Type B pancreatic cell (in vitro differentiated cells): ENCODE measurements around the gene ERLIN1. TPM values are rescaled to one million over a fixed set of nuclear protein-coding genes. Genes with fewer than 3 reads are reported as not detected.

Experiments
- DNase-seq: peaks from one replicate; pipeline ENCODE4 v3.0.0; 2021; ENCODE audit warnings: mixed read lengths; ENCODE audit not compliant: unreplicated experiment; ENCODE audit errors: extremely low spot score
- H3K27ac Mint-ChIP-seq: 2 replicates; pipeline ENCODE4 v1.8.0; 2021; ENCODE audit warnings: mild to moderate bottlenecking, mixed read lengths
- H3K27me3 Mint-ChIP-seq: 2 replicates; pipeline ENCODE4 v1.8.0; 2021; ENCODE audit warnings: mixed read lengths
- H3K36me3 Mint-ChIP-seq: 2 replicates; pipeline ENCODE4 v1.8.0; 2021; ENCODE audit warnings: mixed read lengths
- H3K4me1 Mint-ChIP-seq: one replicate; pipeline ENCODE4 v1.8.0; 2021; ENCODE audit warnings: mixed read lengths; ENCODE audit not compliant: unreplicated experiment
- H3K4me3 Mint-ChIP-seq: 2 replicates; pipeline ENCODE4 v1.8.0; 2021; ENCODE audit warnings: mild to moderate bottlenecking, mixed read lengths
- H3K9me3 Mint-ChIP-seq: 2 replicates; pipeline ENCODE4 v1.8.0; 2021; ENCODE audit warnings: mixed read lengths
- CTCF ChIP-seq: fragments of 200-600 bp; sonication (generic); conservative IDR thresholded peaks from 2 replicates; pipeline ENCODE4 v1.5.0; 2021; ENCODE audit warnings: antibody characterized with exemption, mild to moderate bottlenecking
- total RNA-seq: library from RNA; stranded (reverse); gene quantifications from 2 replicates; pipeline ENCODE4 v1.2.1, GENCODE V29; 2021; ENCODE audit warnings: low replicate concordance

The ERLIN1 gene
- total RNA-seq, 1 donor from 2014 or later, result 37.1 TPM

DNA sequence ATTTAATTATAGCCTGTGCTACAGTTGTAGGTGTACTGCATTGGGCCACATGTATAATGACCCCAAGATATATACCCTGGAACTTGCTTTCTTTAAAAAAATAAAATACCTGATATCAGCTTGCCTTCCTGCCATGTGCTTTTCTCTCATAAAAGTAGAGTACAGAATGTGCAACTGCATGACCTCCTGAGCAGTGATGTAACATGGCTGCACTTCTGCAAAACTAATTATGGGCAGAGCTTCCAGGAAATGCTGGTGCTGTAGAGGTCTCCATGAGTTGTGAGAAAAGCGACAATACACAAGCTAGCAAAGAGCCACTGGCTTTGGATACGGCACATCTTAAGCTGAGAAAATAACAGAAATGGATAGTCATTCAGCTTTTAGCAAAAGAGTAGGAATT, 6.5 kb upstream of the ERLIN1 start:
- no peak for DNase-seq
- Mint-ChIP-seq H3K4me1 (no peaks in the 10 kb centered on the region), H3K4me3 (no peak overlapping the region), H3K27me3 (no peaks in the 10 kb centered on the region), H3K27ac (no peak overlapping the region), H3K36me3 (peaks cover 20% of the 10 kb centered on the region), H3K9me3 (no peaks in the 10 kb centered on the region)
- TF ChIP-seq CTCF, result no peak

- DNase-seq, result no peak
- no peak for TF ChIP-seq CTCF
- H3K36me3 Mint-ChIP-seq, result peaks cover 25% of the 10 kb centered on the region
- H3K4me3 Mint-ChIP-seq, result peak overlapping the region; percentile 96
- peak overlapping the region; percentile 91 for H3K27ac Mint-ChIP-seq
- no peaks in the 10 kb centered on the region for H3K27me3 Mint-ChIP-seq
- no peaks in the 10 kb centered on the region for H3K9me3 Mint-ChIP-seq
- peaks cover 26% of the 10 kb centered on the region for H3K4me1 Mint-ChIP-seq
Measured at GRCh38 chr10:100186253-100187212, 704 bp upstream of the ERLIN1 start.

- peaks cover 13% of the 10 kb centered on the region for H3K36me3 Mint-ChIP-seq
- H3K27ac Mint-ChIP-seq, result peak overlapping the region; percentile 91
- DNase-seq, result no peak
- H3K4me1 Mint-ChIP-seq, result peaks cover 35% of the 10 kb centered on the region
- no peak for TF ChIP-seq CTCF
- no peaks in the 10 kb centered on the region for H3K27me3 Mint-ChIP-seq
- H3K4me3 Mint-ChIP-seq, result peak overlapping the region; percentile 96
- H3K9me3 Mint-ChIP-seq, result no peaks in the 10 kb centered on the region
Measured at GRCh38 chr10:100184840-100185239, 989 bp downstream of the ERLIN1 start.

DNA sequence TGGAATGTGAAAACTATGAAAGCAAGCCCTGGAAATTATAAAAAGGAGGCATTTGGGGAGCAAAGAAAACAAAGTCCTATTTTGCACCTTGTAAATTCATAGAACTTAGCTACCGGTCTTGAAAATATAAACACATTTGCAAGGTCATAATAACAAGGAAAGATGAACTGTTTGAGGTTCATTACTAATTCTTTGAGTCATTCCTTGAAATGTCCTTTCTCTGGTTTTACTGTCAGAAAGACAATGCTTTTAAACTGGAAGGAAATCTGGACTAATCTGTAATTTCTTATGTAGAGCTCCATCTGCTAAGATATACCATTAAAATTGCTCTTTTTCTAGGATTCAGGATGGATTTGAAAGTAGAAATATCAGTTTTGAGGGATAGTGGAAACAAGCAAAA, 1.4 kb downstream of the ERLIN1 start:
- no peak for DNase-seq
- Mint-ChIP-seq H3K4me3 (peak overlapping the region; percentile 96), H3K9me3 (no peaks in the 10 kb centered on the region), H3K4me1 (peaks cover 35% of the 10 kb centered on the region), H3K36me3 (peaks cover 13% of the 10 kb centered on the region), H3K27ac (peak overlapping the region; percentile 91), H3K27me3 (no peaks in the 10 kb centered on the region)
- TF ChIP-seq CTCF, result no peak

DNA sequence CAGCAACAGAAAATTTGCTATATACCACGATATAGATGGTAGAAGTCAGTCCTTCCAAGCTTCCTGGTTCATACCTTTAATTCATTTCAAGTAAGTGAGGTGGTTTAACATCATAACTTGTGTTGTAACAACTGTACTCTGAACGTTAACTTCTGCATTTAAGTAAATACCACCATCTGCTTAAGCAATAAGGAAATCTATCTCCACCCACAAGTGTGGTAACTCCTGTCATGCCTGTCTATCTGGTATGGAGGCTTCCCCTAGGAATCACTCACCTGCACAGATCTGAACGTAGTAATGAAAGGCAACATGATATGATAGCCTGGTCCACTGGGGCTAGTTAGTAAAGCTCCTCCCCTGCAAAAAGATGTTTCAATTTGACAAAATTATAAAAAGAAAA, 2.3 kb downstream of the ERLIN1 start:
- H3K4me3 Mint-ChIP-seq, result peak overlapping the region; percentile 47
- H3K4me1 Mint-ChIP-seq, result peaks cover 35% of the 10 kb centered on the region
- no peaks in the 10 kb centered on the region for H3K27me3 Mint-ChIP-seq
- H3K27ac Mint-ChIP-seq, result peak overlapping the region; percentile 84
- no peak for DNase-seq
- no peak for TF ChIP-seq CTCF
- H3K9me3 Mint-ChIP-seq, result no peaks in the 10 kb centered on the region
- H3K36me3 Mint-ChIP-seq, result peaks cover 10% of the 10 kb centered on the region
